ENCODE data around the gene GRM5.

GRM5 gene

DNA sequence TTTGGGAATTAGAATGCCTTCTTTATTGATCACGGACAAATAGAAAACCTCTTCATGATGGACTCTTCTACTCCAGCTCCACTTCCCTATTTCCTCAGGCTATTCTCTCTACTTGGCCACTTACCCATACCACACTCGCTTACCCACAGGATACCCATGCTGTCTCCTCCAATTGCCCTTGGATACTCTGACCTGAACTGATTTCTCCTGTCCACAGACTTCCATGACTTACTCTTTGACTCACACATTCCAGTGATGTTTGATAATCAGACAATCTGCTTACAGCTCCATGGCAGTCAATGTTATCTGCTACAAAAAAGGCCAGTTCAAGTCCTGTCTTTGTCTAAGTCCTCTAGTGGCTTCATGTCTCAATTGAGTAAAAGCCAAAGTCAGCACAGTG is 436.3 kb downstream of the GRM5 start:
- DNase-seq, result no peak
- intact Hi-C loops (cut with DNase I), result no loop called here

DNA sequence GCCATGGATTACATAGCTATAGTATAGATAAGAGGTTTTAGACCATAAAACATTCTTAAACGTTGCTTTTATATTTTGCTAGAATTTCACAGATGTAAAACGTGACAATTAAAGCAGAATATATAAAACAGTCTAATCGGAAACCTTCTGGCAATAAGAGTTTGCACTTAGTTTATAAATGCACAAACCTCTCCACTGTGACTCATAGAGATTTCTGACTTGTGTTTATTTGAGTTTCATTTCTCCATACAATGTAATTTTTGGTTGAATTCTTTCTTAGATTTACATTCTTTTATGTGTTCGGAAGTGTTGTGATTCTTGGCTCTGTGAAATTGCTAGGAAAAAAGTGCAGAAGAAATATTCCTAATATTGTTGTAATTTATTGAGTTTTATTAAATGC is 439.6 kb downstream of the GRM5 start:
- no peak for DNase-seq
- intact Hi-C loops (cut with DNase I), result no loop called here

DNA sequence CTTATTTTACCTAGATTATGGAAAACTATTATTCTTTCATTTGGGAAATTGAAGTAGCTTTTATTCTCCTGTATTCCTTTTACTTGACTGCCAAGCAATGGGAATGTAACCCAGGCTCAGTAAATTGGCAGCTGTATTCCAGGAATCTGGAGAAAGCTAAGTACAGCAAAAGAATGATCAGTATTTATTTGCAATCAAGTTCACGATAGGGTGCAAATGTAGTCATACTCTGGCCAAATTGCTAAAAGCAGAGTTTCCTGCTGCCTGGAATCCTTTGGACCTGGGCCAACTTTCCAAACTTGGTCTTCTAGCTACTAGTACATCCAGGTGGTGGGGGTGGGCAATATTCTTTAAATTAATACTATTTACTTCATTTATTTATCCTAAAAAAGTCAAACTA is 442.3 kb downstream of the GRM5 start:
- intact Hi-C loops (cut with DNase I), result no loop called here
- no peak for DNase-seq

DNA sequence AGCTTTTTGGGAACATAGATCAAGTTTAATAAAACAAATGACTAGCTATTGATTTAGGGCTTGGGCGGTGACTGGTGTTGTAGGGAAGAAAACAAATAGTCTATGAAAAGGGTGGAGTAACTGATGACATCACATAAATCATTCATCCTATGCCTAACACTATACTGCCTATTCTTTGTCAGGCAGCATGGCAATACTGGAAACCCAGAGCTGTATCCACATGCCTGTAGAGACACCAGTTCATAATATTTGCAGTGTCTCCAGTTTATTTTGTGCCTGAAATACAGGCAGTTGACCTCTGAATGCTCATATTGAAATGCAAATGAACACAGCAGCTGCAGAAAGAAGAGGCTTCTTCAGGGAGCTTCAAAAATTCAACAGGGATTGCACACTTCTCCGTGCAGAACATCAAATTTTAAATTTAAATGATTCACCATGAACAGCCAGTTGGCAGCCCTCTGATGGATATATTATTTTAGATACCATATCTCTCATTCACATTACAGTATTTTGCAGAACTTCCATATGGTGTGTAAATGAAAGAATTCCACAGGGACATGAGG is 445.1 kb downstream of the GRM5 start:
- no peak for DNase-seq
- intact Hi-C loops (cut with DNase I), result no loop called here

DNA sequence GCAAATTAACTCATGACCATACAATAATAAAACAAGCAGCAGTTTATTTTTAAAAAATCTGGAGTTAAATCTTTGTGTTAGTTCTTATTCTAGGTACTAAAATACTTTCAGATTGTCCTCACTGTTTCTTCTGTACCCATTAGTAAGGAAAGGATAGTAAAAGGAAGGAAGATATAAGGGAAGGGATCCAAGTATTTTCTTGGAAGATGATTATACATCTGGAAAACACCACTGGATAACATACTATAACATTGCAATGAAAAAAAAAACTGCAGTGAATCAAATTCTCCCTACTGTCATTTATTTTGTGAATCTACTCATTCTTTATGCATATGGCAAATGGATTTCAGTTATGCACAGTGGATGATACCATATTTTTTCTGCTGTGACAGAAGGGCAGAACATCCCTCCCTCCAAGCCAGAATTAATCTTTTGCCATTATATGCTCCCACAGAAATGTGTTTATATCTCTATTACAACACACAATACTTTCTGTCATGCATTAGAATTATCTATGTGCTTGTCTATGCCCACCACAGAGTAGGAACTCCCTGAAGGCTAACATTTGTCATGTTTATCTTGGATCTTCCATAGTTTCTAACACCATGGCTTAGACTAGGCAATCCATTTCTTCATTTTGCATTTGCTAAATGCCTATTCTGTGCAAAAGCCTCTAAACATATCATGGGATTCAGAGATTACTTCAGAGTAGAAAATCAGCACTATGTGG is 446.0 kb downstream of the GRM5 start:
- no peak for DNase-seq
- intact Hi-C loops (cut with DNase I), result no loop called here

DNA sequence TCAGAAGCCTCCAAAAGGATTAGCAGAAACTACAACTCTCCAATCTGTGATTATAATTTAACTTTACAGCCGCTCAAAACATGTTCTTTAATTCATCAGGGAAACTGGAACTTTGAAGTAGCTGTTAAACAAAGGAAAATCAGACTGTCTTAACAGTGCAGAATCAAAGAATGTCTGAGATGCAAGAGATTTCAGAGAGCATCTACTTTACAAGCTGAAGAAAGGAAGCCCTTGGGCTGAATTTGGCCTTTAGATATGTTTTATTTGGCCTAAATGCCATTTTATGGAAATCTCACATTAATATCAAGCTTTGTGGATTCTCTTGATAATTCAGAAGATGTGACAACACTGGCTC is 446.7 kb downstream of the GRM5 start:
- intact Hi-C loops (cut with DNase I), result no loop called here
- no peak for DNase-seq

DNA sequence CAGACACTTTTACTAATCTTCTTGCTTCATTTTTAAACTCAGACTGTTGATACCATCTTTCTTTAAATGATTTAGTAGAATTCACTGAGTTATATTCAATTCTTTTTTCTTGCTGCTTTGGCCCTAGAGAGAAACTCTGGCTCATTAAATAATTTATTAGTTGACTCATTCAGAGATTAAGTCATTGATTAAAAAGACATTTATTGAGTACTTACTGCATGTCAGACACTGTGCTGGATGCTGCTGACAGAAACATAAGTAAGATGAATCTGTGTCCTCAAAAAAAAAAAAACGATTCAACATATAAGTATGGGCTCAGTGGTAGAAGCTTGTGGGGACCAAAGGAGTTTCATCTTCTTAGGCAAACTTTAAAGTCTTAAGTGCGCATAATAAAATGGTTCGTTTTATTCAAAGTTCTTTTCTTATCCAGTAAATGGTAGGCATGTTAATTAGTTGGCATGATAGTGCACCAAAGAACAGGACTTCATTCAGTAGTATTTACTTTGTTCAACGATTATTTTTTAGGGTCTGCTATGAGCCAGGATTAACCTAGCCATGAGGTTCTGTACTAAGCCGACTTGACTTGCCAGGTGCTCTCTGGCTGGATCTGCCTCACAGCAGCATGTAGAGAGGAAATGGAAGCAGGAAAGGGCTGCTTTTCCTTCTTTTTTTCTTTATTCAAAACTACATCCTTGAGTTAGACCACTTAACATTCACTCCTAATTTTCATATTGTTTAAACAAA is 447.3 kb downstream of the GRM5 start:
- no peak for DNase-seq
- intact Hi-C loops (cut with DNase I), result no loop called here

DNA sequence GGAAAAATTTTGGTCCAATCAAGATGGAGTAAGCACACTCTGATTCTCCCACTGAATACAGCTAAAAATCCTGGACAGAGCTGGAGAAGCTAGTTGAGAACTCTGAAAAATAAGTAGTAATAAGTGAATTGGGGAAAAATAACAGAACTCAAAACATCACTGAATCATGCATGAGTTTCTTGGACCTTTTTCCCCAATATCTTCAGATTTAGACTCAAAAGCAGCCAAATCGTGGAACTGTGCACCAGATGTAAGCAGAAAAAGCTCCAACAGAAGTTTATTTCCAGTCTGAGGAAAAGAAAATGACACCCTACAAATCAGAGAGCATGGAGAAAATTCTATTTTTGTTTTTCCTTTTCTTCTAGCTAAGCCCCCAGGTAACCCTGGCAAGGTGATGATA is 448.6 kb downstream of the GRM5 start:
- intact Hi-C loops (cut with DNase I), result no loop called here
- DNase-seq, result no peak

DNA sequence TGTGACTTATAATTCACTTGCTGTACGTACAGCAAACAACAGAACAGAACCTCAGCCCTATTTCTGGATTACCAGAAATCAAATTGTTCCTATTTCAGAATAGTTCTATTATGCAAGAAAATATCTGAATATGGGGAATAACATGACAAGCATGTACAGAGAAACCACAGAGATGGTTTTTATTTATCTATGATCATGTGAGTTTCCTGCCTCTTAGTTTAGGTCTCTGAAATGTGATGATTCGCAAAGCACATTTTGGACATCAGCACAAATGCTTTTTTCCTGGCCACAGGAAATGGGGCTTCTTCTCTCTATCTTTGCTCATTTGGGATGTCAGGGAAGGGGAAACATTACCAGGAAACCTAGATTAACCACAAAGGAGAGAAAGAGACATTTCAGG is 461.5 kb downstream of the GRM5 start:
- intact Hi-C loops (cut with DNase I), result no loop called here
- no peak for DNase-seq

DNA sequence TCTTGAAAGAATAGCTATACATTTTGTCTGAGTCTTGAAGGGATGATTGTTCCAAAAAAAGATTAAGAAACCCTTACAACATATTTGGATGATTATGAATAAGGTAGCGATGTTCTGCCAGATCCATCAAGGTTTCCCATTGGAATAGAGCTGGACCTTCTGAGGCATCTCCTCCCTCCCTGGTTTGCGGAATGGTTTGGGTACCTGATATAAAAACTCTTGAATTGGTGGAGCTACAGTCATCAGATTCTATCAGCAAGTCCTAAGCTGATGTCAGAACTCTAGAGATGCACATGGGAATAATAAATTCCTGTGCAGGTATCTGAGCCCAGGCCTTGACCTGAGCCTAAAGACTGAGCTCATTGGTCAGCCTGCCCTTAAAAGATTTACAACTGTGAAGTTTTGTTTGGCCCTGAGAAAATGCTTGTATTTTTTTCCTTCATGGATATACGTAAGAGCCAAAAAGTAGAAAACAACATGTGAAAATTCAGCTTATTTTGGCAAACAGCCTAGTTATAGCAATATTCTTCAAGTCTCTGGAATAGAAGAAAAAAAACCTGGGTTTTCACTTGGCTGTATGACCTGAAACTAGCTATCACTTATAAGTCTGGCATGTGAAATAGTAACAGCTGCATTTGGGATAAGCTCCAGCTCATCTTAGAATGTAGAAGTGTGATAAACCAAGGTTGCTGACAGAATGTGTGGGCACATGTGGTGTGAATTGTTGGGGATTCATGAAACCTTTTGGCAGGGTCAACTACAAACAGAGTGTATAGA is 462.5 kb downstream of the GRM5 start:
- intact Hi-C loops (cut with DNase I), result no loop called here
- DNase-seq, result no peak

DNA sequence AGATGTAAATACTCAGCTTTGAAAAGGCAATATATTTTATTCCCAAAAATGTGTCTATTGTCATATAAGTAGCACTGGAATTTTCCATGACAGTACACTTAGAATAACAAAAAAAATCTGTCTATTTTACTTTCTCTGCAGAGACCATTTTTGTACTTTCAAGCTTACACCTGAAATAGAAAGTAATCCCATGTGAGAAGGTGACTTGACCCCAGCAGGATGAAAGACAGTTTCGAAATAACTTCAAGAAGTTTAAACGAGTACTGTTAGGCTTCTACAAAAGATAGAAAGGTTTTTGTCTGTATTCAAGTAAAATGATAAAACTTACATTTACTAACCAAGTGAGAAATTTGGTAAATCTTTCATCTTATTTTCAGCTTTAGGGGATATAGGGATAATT is 468.4 kb downstream of the GRM5 start:
- DNase-seq, result no peak
- intact Hi-C loops (cut with DNase I), result no loop called here

DNA sequence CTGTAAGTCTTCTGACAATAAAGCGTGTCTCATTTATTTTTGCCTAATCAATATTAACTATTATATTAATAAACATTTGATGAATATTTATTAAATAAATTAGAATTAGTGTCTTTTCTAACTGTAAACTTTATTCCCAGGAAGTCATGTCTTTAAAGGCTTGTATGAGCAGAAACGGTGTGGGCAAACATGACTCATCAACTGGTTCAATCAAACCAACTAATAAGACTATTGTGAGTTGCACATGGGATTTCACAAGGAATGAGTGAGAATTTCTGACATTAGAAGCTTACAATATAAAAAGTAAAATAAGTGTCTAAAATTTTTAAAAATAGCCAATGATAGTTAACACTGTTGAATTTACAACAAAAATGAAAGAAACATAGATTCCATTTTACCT is 469.0 kb downstream of the GRM5 start:
- no peak for DNase-seq
- intact Hi-C loops (cut with DNase I), result no loop called here

DNA sequence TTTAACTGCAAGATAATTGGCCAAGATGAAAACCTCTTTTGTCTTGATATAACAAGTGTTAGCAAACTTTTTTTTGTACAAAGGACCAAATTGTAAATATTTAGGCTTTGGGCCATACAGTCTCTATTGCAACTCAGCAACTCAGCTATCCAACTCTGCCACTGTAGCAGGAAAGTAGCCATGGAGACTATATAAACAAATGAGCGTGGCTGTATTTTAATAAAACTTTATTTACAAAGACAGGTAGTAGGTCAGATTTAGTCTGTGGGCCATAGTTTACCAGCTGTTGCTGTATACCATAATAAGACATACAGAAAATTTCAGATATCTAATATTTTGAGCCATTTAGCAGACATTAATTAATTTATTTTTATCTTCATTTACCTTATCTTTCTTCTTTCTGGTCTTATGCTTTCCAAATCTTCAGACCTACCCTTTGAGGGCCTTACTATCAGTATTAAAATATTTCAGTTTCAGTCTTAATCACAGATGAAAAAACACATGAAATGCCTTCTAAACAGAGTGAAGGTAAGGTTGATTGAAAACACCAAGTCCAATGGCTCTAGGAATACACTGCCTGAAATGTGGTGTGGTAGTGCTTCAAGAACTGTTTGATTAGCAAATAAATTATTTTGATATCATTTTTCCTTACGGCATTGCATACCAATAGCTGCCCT is 471.4 kb downstream of the GRM5 start:
- no peak for DNase-seq
- intact Hi-C loops (cut with DNase I), result no loop called here

DNA sequence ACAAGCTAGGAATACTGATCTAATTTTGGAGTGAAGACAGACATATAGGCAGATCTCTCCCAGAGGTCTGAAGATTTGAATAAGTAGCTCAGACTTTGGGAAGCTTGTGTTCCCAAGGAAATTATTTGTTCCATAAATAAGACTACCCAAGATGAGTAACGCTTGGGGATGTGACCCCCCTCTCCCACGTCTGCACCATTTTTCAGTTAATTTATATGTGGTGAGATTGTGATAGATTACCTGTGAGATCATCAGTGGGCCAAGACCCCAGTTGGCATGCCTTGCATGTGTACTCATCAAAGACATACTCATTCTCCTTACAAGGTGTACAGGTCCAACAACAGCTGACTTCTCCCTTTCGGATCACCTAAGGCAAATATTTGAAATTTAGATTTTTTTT is 475.4 kb downstream of the GRM5 start:
- intact Hi-C loops (cut with DNase I), result no loop called here
- no peak for DNase-seq

DNA sequence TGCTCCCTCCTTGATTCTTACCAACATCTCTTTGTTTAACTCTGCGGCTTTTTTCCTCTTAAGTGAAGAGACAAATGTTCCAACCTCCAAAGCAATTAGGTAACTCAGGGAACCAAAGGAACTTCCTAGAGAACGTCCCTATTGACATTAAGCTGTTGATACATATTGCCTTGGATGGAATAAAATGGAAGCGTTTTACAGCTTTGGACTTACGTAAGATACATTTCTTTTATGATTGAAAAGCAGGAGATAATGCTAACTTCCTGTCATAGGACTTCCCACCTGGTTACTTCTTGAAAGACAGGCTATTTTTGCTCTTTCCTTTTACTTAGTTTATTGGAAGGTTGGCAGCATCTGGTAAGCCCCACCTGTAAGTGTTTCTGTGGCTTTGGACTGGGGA is 482.5 kb downstream of the GRM5 start:
- no peak for DNase-seq
- intact Hi-C loops (cut with DNase I), result no loop called here

DNA sequence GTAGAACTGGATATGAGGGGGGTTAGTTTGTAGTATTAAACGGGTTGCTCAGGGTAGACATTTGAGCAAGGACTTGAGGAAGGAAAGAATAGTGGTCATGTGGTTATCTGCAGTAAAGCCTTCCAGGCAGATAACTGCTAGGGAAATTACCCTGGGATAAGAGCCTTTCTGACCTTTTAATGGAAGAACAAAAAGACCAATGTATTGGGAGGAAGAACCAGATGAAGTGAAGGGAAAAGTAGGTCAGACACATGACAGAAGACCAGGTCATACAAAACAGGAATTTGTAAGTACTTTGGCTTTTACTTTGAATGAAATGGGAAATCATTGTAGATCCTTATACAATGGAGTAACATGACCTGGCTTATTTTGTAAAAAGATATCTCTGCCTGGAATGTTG is 486.3 kb downstream of the GRM5 start:
- intact Hi-C loops (cut with DNase I), result no loop called here

DNA sequence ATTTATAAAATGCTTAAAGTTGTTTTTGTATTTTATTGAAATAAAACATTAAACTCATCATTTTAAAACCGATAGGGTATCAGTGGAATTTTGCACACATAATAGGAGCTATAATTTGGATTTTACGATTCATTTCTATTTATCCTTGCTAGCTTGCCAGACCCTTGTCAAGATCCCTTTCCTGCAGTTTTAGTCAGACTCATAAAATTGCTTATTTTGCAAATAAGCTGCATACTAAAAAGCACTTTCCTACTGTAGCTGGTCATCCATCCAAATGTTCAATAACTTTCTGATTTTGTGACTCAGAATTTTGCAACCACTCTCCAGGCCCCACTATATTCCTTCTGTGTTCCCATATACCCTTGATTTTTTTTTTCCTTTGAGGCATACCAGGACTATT is 489.0 kb downstream of the GRM5 start:
- intact Hi-C loops (cut with DNase I), result no loop called here
- no peak for DNase-seq

More for the DNA sequence above, 486.3 kb downstream of the GRM5 start:
- no peak for DNase-seq

DNA sequence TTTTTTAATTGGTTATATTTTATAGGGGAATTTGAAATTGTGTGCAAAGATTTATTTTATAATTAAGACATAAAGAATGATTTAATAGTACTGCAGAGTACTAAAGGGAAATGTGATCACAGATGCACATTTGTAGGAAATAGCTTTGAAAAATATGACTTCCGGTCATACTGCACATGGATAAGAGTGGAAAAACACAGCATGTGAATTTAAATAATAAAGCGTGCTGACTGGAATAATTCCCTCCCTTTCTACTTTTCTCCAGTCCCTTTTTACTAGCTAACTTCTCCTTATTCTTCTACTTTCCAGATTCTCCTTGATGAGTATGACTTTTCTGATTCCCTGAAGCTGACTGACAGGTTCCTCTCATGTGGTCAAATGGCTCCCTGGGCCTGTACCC is 489.9 kb downstream of the GRM5 start:
- DNase-seq, result no peak
- intact Hi-C loops (cut with DNase I), result no loop called here

DNA sequence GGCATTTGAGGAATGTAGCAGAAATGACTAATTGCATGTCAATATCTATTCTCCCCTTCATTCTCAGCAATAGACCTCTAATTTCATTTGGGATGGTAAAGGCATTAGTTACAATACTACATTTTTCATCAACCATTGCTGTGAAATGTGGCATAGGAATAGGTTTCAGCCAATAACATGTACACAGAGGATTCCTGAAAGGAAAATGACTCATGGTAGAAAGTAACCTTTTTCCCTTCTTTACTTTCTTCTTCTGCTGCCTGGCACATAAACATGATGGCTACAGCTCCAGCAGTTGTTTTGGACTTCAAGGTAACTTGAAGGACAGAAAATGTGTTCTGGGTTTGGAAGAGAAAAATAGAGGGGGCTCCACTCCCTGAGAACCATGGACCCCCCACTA is 496.4 kb downstream of the GRM5 start:
- no peak for DNase-seq
- intact Hi-C loops (cut with DNase I), result no loop called here

DNA sequence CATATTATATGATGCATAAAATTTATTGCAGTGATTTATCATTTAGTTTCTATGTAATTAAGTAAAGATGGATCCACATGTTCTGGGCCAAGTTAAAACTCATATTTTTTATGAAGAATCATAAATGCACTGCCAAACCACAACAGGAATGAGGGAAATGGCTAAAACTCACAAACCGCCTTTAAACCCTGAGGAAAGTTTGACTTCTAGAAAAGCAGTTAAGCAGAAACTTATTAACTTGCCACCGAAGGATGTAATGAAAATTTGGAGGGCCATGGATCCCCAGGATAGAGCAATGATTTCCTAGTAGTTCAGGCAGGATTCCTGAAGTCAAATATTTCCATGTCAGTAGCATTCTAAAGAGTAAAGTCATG is 510.0 kb downstream of the GRM5 start:
- DNase-seq, result no peak
- intact Hi-C loops (cut with DNase I), result no loop called here

Measured in posterior cingulate gyrus (tissue), 11 donors.